ACC112 (cell line): ENCODE results near the gene PLEKHA7.

Source experiments
- H2AFZ ChIP-seq: fragments of 200-600 bp; sonication (generic); one replicate; pipeline ENCODE4 v1.6.0; 2017; ENCODE audit warnings: antibody characterized with exemption, low read length; ENCODE audit not compliant: unreplicated experiment
- H3K27ac ChIP-seq: fragments of 200-600 bp; sonication (generic); 2 replicates; pipeline ENCODE4 v1.5.1; 2014; ENCODE audit warnings: low read depth, mild to moderate bottlenecking, antibody characterized with exemption, low read length, moderate library complexity
- H3K27me3 ChIP-seq: fragments of 200-600 bp; sonication (generic); 2 replicates; pipeline ENCODE4 v1.6.1; 2014; ENCODE audit warnings: mild to moderate bottlenecking, antibody characterized with exemption, low read length, moderate library complexity, mixed read lengths; ENCODE audit not compliant: insufficient read depth
- H3K36me3 ChIP-seq: fragments of 200-600 bp; sonication (generic); 2 replicates; pipeline ENCODE4 v1.6.1; 2016; ENCODE audit warnings: mild to moderate bottlenecking, antibody characterized with exemption, low read length, moderate library complexity, mixed read lengths; ENCODE audit not compliant: insufficient read depth
- H3K4me1 ChIP-seq: fragments of 200-600 bp; sonication (generic); one replicate; pipeline ENCODE4 v1.6.1; 2016; ENCODE audit warnings: low read length, mixed read lengths; ENCODE audit not compliant: insufficient read depth, unreplicated experiment, control insufficient read depth
- H3K4me3 ChIP-seq: fragments of 200-600 bp; sonication (generic); 2 replicates; pipeline ENCODE4 v1.5.1; 2014; ENCODE audit warnings: mild to moderate bottlenecking, low read depth, low read length
- H3K79me2 ChIP-seq: fragments of 200-600 bp; sonication (generic); one replicate; pipeline ENCODE4 v1.6.0; 2016; ENCODE audit warnings: low read length; ENCODE audit not compliant: control insufficient read depth, unreplicated experiment, insufficient read depth

The PLEKHA7 gene

GRCh38 chr11:16820324-16821092 is 193.7 kb downstream of the PLEKHA7 start:
- no peak overlapping the region for H3K27ac ChIP-seq

GRCh38 chr11:16818284-16818683 is 195.9 kb downstream of the PLEKHA7 start:
- no peaks in the 10 kb centered on the region for H3K27me3 ChIP-seq
- no peak overlapping the region for H3K27ac ChIP-seq
- H2AFZ ChIP-seq: no peak overlapping the region
- no peaks in the 10 kb centered on the region for H3K79me2 ChIP-seq
- no peaks in the 10 kb centered on the region for H3K36me3 ChIP-seq
- H3K4me3 ChIP-seq: no peak overlapping the region
- H3K4me1 ChIP-seq: peaks cover 17% of the 10 kb centered on the region

More at GRCh38 chr11:16820324-16821092, 193.7 kb downstream of the PLEKHA7 start:
- Histone ChIP-seq H3K36me3 (no peaks in the 10 kb centered on the region), H3K27me3 (no peaks in the 10 kb centered on the region), H2AFZ (no peak overlapping the region), H3K4me1 (peaks cover 17% of the 10 kb centered on the region), H3K4me3 (no peak overlapping the region), H3K79me2 (no peaks in the 10 kb centered on the region)

DNA sequence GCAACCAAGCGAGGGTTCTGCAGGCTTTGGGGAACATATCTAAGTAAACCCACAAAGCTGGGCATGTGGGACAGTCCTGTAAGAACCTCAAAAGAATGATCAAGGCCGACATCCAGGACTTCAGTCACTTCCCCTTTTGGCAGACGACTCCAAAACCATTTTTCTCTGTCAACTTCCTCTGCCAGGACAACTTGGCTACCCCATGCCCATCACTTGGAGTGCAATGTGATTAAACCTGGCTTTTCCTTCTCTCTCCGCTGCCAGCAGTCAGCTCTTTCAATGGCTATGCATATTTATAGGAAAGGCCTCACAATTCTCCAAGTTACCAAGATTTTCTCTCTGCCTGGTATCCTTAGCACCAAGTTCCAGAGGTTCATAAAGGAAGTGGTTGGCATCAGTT is 196.9 kb downstream of the PLEKHA7 start:
- Histone ChIP-seq H3K27ac (no peak overlapping the region), H3K36me3 (no peaks in the 10 kb centered on the region), H2AFZ (no peak overlapping the region), H3K4me3 (no peak overlapping the region), H3K27me3 (no peaks in the 10 kb centered on the region), H3K4me1 (peaks cover 17% of the 10 kb centered on the region), H3K79me2 (no peaks in the 10 kb centered on the region)

GRCh38 chr11:16816358-16817270 is 197.6 kb downstream of the PLEKHA7 start:
- H2AFZ ChIP-seq: no peak overlapping the region
- no peaks in the 10 kb centered on the region for H3K36me3 ChIP-seq
- H3K4me3 ChIP-seq: no peak overlapping the region
- no peaks in the 10 kb centered on the region for H3K79me2 ChIP-seq
- peaks cover 17% of the 10 kb centered on the region for H3K4me1 ChIP-seq
- no peak overlapping the region for H3K27ac ChIP-seq
- H3K27me3 ChIP-seq: no peaks in the 10 kb centered on the region

GRCh38 chr11:16815047-16815767 is 199.0 kb downstream of the PLEKHA7 start:
- no peak overlapping the region for H3K27ac ChIP-seq
- H3K27me3 ChIP-seq: no peaks in the 10 kb centered on the region
- no peak overlapping the region for H3K4me3 ChIP-seq
- H3K79me2 ChIP-seq: no peaks in the 10 kb centered on the region
- peaks cover 12% of the 10 kb centered on the region for H3K4me1 ChIP-seq
- no peak overlapping the region for H2AFZ ChIP-seq
- H3K36me3 ChIP-seq: no peaks in the 10 kb centered on the region

DNA sequence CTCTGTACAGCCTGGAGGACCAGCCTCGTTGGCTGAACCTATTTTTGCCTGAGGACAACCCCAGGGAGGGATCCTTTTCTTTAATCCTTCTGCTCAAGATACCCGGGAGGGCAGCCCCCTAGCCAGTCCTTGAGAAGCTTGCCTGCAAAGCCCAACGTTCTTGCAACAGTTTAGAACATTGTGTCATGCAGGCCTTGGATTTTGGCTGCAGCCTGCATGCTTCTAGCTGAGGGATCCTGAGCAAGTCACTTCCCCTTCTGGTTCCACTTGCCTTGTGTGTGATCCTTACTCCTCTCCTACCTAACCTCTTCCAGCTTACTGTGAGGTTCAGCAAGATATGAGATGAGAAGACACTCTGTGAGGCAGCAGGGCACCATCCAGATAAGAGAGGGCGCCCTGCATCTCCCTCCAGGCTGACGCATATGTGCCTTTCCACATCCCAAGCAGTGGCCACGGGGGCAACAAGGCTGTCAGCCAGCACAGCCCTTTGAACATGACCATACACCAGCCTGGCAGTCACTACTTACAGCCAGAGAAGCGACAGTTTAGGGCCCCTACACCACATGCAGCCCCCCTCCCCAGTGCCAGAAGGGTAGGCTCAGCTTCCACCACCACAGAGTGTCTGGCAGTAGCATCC is 199.7 kb downstream of the PLEKHA7 start:
- Histone ChIP-seq H3K27me3 (no peaks in the 10 kb centered on the region), H3K36me3 (no peaks in the 10 kb centered on the region), H3K27ac (no peak overlapping the region), H3K4me1 (peaks cover 15% of the 10 kb centered on the region), H3K79me2 (no peaks in the 10 kb centered on the region), H3K4me3 (no peak overlapping the region), H2AFZ (no peak overlapping the region)

DNA sequence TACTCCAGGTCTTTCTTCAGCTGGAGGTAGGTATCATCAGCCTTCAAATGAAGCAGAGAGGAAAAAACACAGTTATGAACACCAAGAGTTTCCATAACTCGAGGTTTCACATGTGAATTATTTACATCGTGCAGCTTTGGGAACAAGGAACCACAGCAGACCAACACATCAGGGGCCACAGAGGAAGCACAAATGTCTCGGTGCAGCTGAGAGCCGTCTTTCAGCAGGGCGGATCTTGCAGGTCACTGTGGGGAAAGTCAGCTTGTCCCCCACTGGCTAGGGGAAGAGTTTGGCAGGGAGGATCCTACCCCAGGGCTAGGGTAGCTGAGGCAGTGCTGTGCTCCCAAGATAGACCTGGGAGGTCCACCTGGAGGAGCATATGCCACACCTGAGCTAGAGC is 201.1 kb downstream of the PLEKHA7 start:
- no peak overlapping the region for H3K4me3 ChIP-seq
- H2AFZ ChIP-seq: no peak overlapping the region
- H3K27me3 ChIP-seq: no peaks in the 10 kb centered on the region
- no peak overlapping the region for H3K27ac ChIP-seq
- no peaks in the 10 kb centered on the region for H3K36me3 ChIP-seq
- peaks cover 11% of the 10 kb centered on the region for H3K4me1 ChIP-seq
- no peaks in the 10 kb centered on the region for H3K79me2 ChIP-seq

DNA sequence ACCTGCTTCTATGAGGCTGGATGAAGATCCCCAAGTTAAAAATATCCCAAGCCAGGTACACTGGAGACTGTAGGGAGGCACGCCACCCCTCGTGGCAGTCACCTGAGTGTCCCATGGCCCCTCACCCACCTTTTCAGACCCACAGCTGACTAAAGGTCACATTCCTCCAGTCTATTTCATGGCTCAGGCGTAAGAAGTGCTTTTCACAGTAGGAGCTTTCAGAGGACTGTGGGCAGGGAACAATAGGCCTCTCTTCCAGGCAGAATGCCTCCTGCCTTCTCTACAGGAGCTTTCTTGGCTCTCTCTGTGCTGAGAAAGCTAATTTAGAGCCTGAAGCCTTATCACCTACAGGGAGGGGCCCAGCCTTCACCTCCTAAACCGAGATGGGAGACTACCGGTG is 201.9 kb downstream of the PLEKHA7 start:
- no peak overlapping the region for H3K4me3 ChIP-seq
- no peaks in the 10 kb centered on the region for H3K27me3 ChIP-seq
- no peak overlapping the region for H2AFZ ChIP-seq
- H3K79me2 ChIP-seq: no peaks in the 10 kb centered on the region
- H3K4me1 ChIP-seq: peaks cover 8% of the 10 kb centered on the region
- H3K27ac ChIP-seq: no peak overlapping the region
- no peaks in the 10 kb centered on the region for H3K36me3 ChIP-seq

DNA sequence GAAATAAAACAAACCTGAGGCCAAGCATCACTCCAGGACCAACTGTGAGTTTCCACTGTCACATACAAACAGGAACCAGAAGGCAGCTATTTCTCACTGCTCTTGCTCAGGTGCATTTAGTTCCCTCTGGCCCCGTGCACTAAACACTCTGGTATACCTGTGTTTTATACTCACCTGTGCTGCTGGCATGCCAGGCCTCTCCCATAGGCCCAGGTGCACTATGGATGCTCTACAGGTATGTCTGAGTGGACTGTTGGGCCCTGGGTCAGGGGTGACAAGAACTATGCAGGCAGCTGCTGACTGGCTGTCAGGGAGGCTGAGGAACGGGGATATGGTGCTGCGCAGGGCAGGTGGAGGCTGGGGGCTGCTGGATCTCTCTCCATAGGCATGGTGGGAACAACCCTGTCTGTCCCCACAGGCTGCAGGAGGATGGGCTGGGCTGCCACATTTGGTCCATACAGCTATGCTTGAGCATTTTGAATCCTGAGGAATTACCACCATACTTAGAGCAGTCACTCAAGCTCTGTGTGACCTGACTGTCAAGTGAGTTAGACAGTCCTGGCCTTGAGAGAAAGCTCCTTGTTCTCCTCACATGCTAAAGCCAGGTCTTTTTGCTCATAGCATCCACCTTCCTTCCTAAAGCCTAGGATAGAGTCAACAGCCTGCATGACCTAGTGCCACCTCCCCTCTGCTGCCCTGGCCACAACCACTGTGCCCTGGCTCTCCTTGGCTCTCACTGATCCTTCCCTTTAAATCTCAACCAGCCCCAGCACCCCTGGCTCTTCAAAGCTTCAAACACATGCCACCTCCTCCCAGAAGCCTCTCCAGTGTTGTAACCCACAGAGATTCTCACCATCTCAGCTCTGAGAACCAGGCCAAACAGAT is 202.8 kb downstream of the PLEKHA7 start:
- Histone ChIP-seq H3K27ac (no peak overlapping the region), H3K4me1 (peaks cover 8% of the 10 kb centered on the region), H2AFZ (no peak overlapping the region), H3K36me3 (no peaks in the 10 kb centered on the region), H3K4me3 (no peak overlapping the region), H3K27me3 (peaks cover 8% of the 10 kb centered on the region; the same call in 1 of the 2 replicates), H3K79me2 (no peaks in the 10 kb centered on the region)
